ENCODE data around the gene ARHGAP27.

ARHGAP27 gene

DNA sequence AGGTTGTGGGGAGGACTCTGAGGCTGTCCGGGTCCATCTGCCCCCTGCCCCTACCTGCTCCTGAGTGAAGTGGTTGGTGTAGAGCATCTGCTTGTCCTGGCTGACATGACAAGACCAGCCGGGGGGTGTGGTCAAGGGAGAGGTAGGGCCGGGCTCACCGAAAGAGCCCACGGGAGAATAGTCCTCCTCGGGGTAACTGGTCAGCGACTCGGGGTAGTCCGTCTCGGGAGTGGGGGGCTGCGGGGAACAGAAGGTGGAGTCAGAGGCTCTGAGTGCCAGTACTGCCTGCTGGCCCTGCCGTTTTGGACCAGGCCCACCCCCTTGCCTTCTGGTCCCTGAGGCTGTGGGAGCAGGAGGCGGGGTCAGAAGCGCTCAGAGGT is 27.8 kb downstream of the ARHGAP27 start:
- H3K27ac ChIP-seq, result no peak overlapping the region
- TF ChIP-seq, protein P1, sequence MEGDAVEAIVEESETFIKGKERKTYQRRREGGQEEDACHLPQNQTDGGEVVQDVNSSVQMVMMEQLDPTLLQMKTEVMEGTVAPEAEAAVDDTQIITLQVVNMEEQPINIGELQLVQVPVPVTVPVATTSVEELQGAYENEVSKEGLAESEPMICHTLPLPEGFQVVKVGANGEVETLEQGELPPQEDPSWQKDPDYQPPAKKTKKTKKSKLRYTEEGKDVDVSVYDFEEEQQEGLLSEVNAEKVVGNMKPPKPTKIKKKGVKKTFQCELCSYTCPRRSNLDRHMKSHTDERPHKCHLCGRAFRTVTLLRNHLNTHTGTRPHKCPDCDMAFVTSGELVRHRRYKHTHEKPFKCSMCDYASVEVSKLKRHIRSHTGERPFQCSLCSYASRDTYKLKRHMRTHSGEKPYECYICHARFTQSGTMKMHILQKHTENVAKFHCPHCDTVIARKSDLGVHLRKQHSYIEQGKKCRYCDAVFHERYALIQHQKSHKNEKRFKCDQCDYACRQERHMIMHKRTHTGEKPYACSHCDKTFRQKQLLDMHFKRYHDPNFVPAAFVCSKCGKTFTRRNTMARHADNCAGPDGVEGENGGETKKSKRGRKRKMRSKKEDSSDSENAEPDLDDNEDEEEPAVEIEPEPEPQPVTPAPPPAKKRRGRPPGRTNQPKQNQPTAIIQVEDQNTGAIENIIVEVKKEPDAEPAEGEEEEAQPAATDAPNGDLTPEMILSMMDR (IDR thresholded peaks at IDR 0.05; ENCODE audit: low read depth, low read length, missing control alignments), result no peak
- H3K4me3 ChIP-seq (ENCODE audit: low read depth, low read length), result no peak overlapping the region

DNA sequence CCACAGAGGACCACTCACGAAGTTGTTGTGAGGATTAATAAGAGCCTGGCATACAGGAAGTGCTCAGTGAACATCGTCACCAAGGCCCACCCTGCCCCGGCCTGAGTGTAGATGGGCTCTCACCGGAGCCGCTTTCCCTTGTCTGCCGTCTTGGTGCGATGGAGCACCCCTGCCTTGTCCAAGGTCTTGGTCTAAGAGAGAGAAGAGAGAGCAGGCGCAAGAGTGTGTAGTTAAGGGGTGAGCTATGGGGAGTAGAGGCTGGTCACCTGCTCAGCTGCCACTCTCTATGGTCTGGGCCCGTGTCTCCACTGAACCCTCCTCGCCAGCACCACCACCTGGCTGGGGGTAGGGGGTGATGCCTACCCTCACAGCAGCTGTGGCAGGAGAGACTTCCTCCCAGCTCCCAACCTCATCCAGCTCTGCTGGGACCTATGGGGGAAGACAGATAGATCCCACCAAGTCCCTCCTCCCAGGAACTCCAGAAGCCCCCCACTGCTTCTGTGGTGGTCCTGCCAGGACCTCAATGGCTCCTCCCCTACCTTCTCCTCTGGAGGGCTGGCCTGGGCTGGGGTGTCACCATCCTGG is 28.7 kb downstream of the ARHGAP27 start:
- DNase-seq, result no peak
- in situ Hi-C loops (cut with HindIII; ENCODE audit: low pct_ligation_motif_present, low sequenced_read_pairs), result no loop called here
- TF ChIP-seq, protein P1 (IDR thresholded peaks at IDR 0.05; ENCODE audit: low read depth, low read length, missing control alignments), result no peak
- Histone ChIP-seq H3K27me3 (replicated peaks) (no peaks in the 10 kb centered on the region), H3K4me3 (ENCODE audit: low read depth, low read length) (no peak overlapping the region), H3K27ac (no peak overlapping the region), H3K36me3 (replicated peaks) (no peaks in the 10 kb centered on the region)

More for the DNA sequence above, 27.8 kb downstream of the ARHGAP27 start:
- Histone ChIP-seq H3K36me3 (replicated peaks) (no peaks in the 10 kb centered on the region), H3K27me3 (replicated peaks) (no peaks in the 10 kb centered on the region)
- in situ Hi-C loops (cut with HindIII; ENCODE audit: low pct_ligation_motif_present, low sequenced_read_pairs), result no loop called here
- DNase-seq, result no peak

DNA sequence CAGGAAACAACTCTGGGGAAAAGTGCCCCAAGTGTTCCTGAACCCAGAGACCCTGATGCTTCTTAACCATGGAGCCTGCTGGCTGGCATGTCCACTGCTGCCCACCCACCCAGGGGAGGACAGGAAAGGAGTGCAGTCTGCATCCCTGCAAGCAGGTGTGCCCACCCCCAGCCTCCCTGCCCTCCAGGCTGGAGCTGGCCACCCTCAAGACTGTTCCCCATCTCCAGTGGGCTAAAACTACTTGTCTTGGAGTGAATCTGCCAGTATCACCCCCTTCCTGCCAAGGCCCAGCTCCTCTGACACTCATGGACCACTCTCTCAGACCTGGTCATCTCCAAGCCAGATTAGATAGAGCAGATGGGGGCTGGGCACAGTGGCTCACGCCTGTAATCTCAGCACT is 29.8 kb downstream of the ARHGAP27 start:
- Histone ChIP-seq H3K27ac (no peak overlapping the region), H3K4me3 (ENCODE audit: low read depth, low read length) (no peak overlapping the region), H3K36me3 (replicated peaks) (no peaks in the 10 kb centered on the region), H3K27me3 (replicated peaks) (no peaks in the 10 kb centered on the region)
- no peak for DNase-seq
- TF ChIP-seq, protein P1 (IDR thresholded peaks at IDR 0.05; ENCODE audit: low read depth, low read length, missing control alignments), result no peak
- in situ Hi-C loops (cut with HindIII; ENCODE audit: low pct_ligation_motif_present, low sequenced_read_pairs), result no loop called here

DNA sequence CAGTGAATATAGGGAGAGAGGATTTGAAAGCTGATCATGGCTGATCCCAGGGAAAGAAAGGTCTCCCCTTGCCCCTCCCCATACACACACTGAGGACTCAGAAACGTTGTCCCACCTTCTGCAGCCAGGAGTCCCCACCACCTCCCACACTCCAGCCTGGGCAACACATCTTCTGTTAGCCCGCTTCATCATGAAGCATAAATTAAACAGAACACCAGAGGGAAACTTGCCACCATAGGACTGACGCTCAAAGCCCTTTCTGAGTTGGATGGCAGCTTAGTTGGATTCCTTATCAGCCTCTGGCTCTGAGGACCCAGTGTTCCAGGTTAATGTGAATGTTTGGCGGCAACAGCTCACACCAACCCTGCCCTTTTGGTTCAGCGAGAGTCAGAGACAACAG is 33.9 kb downstream of the ARHGAP27 start:
- Histone ChIP-seq H3K36me3 (replicated peaks) (no peaks in the 10 kb centered on the region), H3K4me3 (ENCODE audit: low read depth, low read length) (no peak overlapping the region), H3K27me3 (replicated peaks) (no peaks in the 10 kb centered on the region), H3K27ac (no peak overlapping the region)
- in situ Hi-C loops (cut with HindIII; ENCODE audit: low pct_ligation_motif_present, low sequenced_read_pairs), result loop anchor here (25.0 kb wide), 1 partner anchor 186 kb away; the partner anchor contains the start of gene FMNL1
- DNase-seq, result no peak
- TF ChIP-seq, protein P1 (IDR thresholded peaks at IDR 0.05; ENCODE audit: low read depth, low read length, missing control alignments), result peak; percentile 26

DNA sequence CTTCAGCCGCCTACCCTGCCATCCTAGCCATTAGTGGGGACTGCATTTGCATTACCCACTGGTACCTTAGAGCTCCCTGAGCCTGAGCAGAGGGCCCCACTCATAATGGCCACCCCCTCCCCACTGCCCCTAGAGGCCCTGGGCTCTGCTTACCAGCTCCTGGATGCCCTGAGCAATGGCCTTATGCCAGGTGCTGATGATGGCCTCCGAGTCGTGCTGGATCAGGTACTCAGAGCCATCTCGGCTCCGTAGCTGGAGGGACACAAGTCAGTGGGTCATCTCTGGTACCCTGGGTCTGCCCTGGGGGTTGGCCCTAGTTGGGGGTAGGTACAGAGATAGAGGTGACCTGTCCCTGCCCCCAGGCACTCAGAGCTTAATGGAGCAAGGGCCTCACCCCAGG is 34.9 kb downstream of the ARHGAP27 start:
- TF ChIP-seq, protein P1 (IDR thresholded peaks at IDR 0.05; ENCODE audit: low read depth, low read length, missing control alignments), result no peak
- no peak for DNase-seq
- no peaks in the 10 kb centered on the region for H3K27me3 ChIP-seq (replicated peaks)
- H3K4me3 ChIP-seq (ENCODE audit: low read depth, low read length), result no peak overlapping the region
- in situ Hi-C loops (cut with HindIII; ENCODE audit: low pct_ligation_motif_present, low sequenced_read_pairs), result loop anchor here (25.0 kb wide), 1 partner anchor 185 kb away; the partner anchor contains the start of gene FMNL1
- H3K36me3 ChIP-seq (replicated peaks), result no peaks in the 10 kb centered on the region
- no peak overlapping the region for H3K27ac ChIP-seq

All from brain microvascular endothelial cell (primary cell).